Measurements from ENCODE around the gene PHPT1.

The PHPT1 gene

GRCh38 chr9:136889858-136890257, 40.6 kb downstream of the PHPT1 start:
- DNase-seq = no peak

- DNase-seq = no peak
These were observed 41.5 kb downstream of the PHPT1 start for GRCh38 chr9:136890661-136891060.

- DNase-seq = no peak
These were observed 46.8 kb downstream of the PHPT1 start for GRCh38 chr9:136896027-136896426.

GRCh38 chr9:136898483-136899100, 49.4 kb downstream of the PHPT1 start:
- DNase-seq = no peak

GRCh38 chr9:136899196-136899595, 50.0 kb downstream of the PHPT1 start:
- no peak for DNase-seq

- no peak for DNase-seq
These were observed 51.3 kb downstream of the PHPT1 start for GRCh38 chr9:136900556-136900955.
